NCI-H748 (cell line): ENCODE data around the gene NSD1.

Experiments used
- DNase-seq: peaks from one replicate; lab custom pipeline; 2025; ENCODE audit not compliant: unreplicated experiment; lab: John Stamatoyannopoulos, UW

NSD1 gene

DNA sequence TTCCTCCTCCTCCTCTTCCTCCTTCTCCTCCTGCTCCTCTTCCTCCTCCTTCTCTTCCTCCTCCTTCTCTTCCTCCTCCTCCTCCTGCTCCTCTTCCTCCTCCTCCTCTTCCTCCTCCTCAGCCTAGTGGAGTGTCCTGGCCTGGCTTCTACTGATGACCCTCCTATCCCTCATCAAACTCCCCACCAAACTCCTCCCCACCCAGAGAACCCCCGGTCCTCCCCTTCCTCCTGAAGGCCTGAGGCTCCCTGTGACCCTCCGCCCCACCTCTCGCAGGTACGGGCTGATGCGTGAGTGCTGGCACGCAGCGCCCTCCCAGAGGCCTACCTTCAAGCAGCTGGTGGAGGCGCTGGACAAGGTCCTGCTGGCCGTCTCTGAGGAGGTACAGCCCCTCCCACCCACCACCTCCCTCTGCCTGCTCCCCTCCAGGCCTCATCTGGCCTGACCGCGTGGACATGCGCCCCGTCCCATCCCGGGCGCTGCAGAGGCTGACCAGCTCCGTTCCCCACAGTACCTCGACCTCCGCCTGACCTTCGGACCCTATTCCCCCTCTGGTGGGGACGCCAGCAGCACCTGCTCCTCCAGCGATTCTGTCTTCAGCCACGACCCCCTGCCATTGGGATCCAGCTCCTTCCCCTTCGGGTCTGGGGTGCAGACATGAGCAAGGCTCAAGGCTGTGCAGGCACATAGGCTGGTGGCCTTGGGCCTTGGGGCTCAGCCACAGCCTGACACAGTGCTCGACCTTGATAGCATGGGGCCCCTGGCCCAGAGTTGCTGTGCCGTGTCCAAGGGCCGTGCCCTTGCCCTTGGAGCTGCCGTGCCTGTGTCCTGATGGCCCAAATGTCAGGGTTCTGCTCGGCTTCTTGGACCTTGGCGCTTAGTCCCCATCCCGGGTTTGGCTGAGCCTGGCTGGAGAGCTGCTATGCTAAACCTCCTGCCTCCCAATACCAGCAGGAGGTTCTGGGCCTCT is 36.3 kb upstream of the NSD1 start:
- DNase-seq: no peak

GRCh38 chr5:177098120-177098469 is 35.5 kb upstream of the NSD1 start:
- no peak for DNase-seq

GRCh38 chr5:177098470-177099141 is 35.0 kb upstream of the NSD1 start:
- DNase-seq: peak; percentile 21

GRCh38 chr5:177099422-177100093 is 34.0 kb upstream of the NSD1 start:
- no peak for DNase-seq

- DNase-seq: no peak
These were observed 32.9 kb upstream of the NSD1 start for GRCh38 chr5:177100714-177101121.

DNA sequence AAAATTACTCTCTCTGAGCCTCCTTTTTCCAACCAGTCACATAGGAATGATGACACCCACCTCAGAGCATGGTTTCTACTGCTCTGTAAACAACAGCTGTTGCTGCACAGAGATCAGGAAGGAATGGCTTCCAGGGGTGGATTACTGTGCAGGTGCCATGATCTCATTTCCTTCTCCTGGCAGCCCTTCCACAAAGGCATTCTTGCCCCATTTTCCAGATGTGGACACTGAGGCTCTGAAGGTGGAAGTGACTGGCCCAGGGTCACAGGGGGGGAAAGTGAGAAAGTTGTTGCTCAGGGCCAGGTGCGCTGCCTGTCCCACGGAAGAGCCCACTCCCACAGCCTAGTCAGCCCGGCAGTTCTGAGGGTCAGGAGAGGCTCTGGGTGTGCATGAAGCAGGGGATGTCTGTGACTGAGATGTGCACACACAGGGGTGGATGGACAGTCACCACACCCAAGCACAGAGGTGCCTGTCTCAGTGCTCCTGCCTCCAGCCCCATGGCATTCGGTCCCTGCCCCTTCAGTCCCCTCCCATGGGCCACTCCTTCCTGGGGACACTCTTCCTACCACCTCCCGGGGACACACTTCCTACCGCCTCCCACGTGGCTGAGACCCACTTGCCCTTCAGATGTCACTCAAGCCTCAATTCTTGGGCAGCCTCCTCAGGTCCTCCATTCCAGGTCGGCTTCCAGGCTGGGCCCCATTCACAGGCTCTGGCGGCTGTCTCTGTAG is 29.9 kb upstream of the NSD1 start:
- peak; percentile 34 for DNase-seq

DNA sequence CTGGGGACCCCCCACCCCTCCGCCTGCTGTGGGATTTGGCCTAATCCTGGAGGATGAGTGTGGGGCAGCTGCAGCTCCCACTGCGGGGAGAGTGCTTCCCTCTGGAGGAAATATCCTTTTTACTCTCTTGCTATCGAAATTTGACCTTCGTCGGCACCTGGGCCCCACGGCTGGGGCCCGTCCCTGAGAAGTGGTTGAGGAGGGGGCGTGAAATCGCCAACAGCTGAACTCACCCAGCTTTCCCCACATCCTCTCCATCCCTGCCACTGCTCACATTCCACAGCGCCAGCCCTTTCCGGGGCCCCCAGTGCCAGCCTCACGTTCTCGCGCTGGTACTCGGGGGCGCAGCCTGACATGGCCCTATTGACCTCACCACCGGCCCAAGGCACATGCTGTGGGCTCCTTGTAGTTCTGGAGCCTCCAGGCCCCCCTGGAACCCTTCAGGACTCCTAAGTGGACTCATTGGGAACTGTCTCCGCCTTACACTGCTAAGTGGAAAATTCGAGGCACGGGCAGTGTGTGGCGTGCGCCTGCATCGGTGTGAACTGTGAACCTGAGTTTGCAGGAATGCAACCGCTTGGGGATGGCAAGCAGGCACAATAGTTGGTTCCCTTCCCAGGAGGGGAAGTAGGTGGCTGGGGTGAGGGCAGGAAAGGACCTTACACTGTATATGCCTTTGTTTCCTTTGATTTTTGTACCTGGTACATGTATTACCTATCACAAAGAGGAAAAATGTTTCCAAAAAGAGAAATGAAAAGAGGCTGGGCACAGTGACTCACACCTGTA is 27.7 kb upstream of the NSD1 start:
- no peak for DNase-seq

GRCh38 chr5:177107159-177107558 is 26.4 kb upstream of the NSD1 start:
- no peak for DNase-seq

GRCh38 chr5:177109810-177110209 is 23.8 kb upstream of the NSD1 start:
- DNase-seq: no peak

GRCh38 chr5:177111720-177112394 is 21.7 kb upstream of the NSD1 start:
- DNase-seq: peak; percentile 68

GRCh38 chr5:177112589-177113220 is 20.9 kb upstream of the NSD1 start:
- DNase-seq: no peak

DNA sequence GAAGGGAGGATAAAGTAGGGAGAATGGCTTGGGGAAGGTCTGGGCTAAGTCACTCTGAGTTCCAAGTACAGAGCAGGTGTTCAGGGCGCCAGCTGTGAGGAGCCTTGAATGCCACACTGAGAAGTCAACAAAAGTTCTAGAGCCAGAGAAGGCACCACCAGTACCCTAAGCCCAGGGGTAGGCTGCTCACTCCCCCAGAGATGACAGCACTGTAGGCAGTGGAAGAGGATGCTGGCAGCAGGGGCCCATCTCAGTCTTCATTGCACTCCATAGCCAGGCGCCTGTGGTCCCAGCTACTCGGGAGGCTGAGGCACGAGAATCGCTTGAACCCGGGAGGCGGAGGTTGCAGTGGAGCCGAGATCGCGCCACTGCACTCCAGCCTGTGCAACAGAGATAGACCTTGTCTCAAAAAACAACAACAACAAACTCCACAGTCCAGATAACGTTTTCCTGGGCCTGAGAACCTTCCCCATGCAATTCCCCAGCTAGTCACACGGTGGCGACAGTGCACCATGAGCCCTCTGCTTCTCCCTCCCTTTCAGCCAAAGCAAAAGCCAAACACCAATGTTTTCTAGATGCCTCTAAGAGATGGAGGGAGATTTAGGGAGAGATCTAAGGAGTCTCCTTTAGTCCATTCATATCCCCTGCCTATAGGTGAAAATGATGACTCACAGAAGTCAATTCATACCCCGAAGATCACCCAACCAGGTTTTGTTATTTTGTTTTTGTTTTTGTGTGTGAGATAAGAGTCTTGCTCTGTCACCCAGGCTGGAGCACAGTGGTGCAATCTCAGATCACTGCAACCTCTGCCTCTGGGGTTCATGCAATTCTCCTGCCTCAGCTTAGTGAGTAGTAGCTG is 19.8 kb upstream of the NSD1 start:
- DNase-seq: peak; percentile 68

- no peak for DNase-seq
These were observed 16.8 kb upstream of the NSD1 start for GRCh38 chr5:177116631-177117373.

GRCh38 chr5:177117441-177118045 is 16.0 kb upstream of the NSD1 start:
- DNase-seq: no peak

- no peak for DNase-seq
These were observed 11.0 kb upstream of the NSD1 start for GRCh38 chr5:177122566-177122965.

DNA sequence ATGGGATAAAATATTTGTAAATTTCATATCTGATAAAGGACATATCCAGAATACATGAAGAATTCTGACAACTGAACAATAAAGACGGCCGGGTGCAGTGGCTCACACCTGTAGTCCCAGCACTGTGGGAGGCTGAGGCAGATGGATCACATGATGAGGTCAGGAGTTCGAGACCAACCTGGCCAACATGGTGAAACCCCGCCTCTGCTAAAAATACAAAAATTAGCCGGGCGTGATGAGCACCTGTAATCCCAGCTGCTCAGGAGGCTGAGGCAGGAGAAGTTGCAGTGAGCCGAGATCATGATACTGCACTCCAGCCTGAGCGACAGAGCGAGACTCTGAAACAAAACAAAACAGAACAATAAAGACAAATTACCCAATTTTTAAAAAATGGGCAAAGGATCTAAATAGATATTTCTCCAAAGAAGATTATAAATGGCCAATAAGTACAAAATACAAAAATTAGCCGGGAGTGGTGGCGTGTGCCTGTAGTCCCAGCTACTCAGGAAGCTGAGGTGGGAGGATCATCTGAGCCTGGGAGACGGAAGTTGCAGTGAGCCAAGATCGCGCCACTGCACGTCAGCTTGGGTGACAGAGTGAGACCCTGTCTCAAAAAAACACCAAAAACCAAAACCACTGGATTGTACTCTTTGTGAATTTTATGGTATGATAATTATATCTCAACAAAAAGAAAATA is 9.6 kb upstream of the NSD1 start:
- no peak for DNase-seq
